ENCODE measurements around the gene GPR75.

GRCh38 chr2:53884883-53885282, 25.1 kb upstream of the GPR75 start:
- no peak for TF ChIP-seq CTCF (IDR thresholded peaks at IDR 0.05 in 4 of 5, conservative IDR thresholded peaks at IDR 0.05 in 1 of 5)
- no peak for TF ChIP-seq POLR2A (IDR thresholded peaks at IDR 0.05)

Data from gastrocnemius medialis (tissue), 4 donors.